Panc1 (cell line): ENCODE data around the gene PITX1. TPM values are rescaled to one million over a fixed set of nuclear protein-coding genes. Genes with fewer than 3 reads are reported as not detected.

Source experiments
- ATAC-seq: fragments of 200-7000 bp; cut with Tn5 transposase; 2 replicates; pipeline ENCODE4 v1.9.1; 2020; ENCODE audit warnings: mild to moderate bottlenecking, moderate library complexity
- BruUV-seq: library from RNA; stranded (reverse); fragments of 400-500 nt; replicated peaks from 2 replicates; lab custom pipeline; 2021; lab: Mats Ljungman, UMichigan
- CTCF ChIA-PET: fragments of 300-600 bp; sonication (Branson Sonifier 250); formaldehyde crosslinking; loops from one replicate; lab custom pipeline; 2022; ENCODE audit warnings: antibody characterized with exemption; lab: Charles Lee
- POLR2A ChIA-PET: fragments of 300-600 bp; sonication (Branson Sonifier 250); formaldehyde crosslinking; loops from one replicate; lab custom pipeline; 2022; ENCODE audit warnings: antibody characterized with exemption; lab: Charles Lee
- DNase-seq: peaks from one replicate; pipeline ENCODE4 v3.0.0-alpha.2; 2010; ENCODE audit warnings: low read depth, low spot score
- H3K27ac ChIP-seq: 2 replicates; pipeline ENCODE4 v1.5.1; 2011; ENCODE audit warnings: mild to moderate bottlenecking, low read length, inconsistent platforms
- H3K27me3 ChIP-seq: fragments of 200-500 bp; sonication (Bioruptor generic); 2 replicates; pipeline ENCODE4 v1.6.0; 2014; ENCODE audit warnings: low read length, inconsistent platforms; ENCODE audit not compliant: control insufficient read depth, insufficient read depth
- H3K36me3 ChIP-seq: fragments of 200-500 bp; sonication (Bioruptor generic); 2 replicates; pipeline ENCODE4 v1.5.1; 2014; ENCODE audit warnings: inconsistent platforms, mild to moderate bottlenecking, low read length, moderate library complexity; ENCODE audit not compliant: control insufficient read depth, insufficient read depth
- H3K4me1 ChIP-seq: 2 replicates; pipeline ENCODE4 v1.5.1; 2011; ENCODE audit warnings: inconsistent platforms, mild to moderate bottlenecking, low read length, moderate library complexity; ENCODE audit not compliant: control insufficient read depth, insufficient read depth
- H3K4me3 ChIP-seq, 2 experiments: 2 replicates each; pipeline ENCODE4 v1.5.1; 2011 to 2012; ENCODE audit warnings: low read depth in 2 of 2, low read length in 2 of 2, mild to moderate bottlenecking in 2 of 2, inconsistent platforms in 1 of 2, moderate library complexity in 1 of 2
- H3K9me3 ChIP-seq: fragments of 200-500 bp; sonication (Bioruptor generic); 2 replicates; pipeline ENCODE4 v1.5.1; 2014; ENCODE audit warnings: low read depth, mild to moderate bottlenecking, inconsistent platforms, low read length, moderate library complexity; ENCODE audit not compliant: control insufficient read depth, insufficient read depth
- CTCF ChIP-seq: fragments of 450-650 bp; IDR thresholded peaks from 2 replicates; pipeline ENCODE4 v1.5.1; 2017; ENCODE audit warnings: mild to moderate bottlenecking
- POLR2AphosphoS5 ChIP-seq: IDR thresholded peaks from 2 replicates; pipeline ENCODE4 v1.6.1; 2012; ENCODE audit warnings: mild to moderate bottlenecking, low read depth, low read length, moderate library complexity
- REST ChIP-seq, 2 experiments: IDR thresholded peaks; 2 replicates each; pipeline ENCODE4 v1.6.1; 2011 to 2012; ENCODE audit warnings: low read depth in 2 of 2, control low read depth in 1 of 2, low read length in 1 of 2, mild to moderate bottlenecking in 1 of 2, moderate library complexity in 1 of 2; ENCODE audit not compliant: insufficient read depth in 1 of 2
- SIN3A ChIP-seq: IDR thresholded peaks from 2 replicates; pipeline ENCODE4 v1.6.1; 2012; ENCODE audit warnings: low read depth, mild to moderate bottlenecking, low read length, moderate library complexity, borderline replicate concordance; ENCODE audit not compliant: insufficient read depth
- TCF7L2 ChIP-seq: IDR thresholded peaks from 2 replicates; pipeline ENCODE4 v1.6.1; 2011; ENCODE audit warnings: mild to moderate bottlenecking, low read depth, low read length, inconsistent platforms
- in situ Hi-C: cut with HindIII; loops from 2 replicates; pipeline ENCODE4 v1.10.0; 2016; ENCODE audit warnings: low sequenced_read_pairs, low pct_unique_long_range_greater_than_20kb
- intact Hi-C: fragments of 100-400 bp; cut with micrococcal nuclease; formaldehyde crosslinking; loops from one replicate; pipeline ENCODE4 v1.10.0; 2022; ENCODE audit not compliant: unreplicated experiment
- total RNA-seq: library from RNA; stranded (reverse); gene quantifications from one replicate; pipeline ENCODE4 v1.2.1, GENCODE V29; 2021; ENCODE audit not compliant: unreplicated experiment

The PITX1 gene
- total RNA-seq, 1 experiment from 2014 or later, result 41.5 TPM

GRCh38 chr5:135079099-135079681, 45.2 kb upstream of the PITX1 start:
- in situ Hi-C loops, result no loop called here
- no TSS peak for BruUV-seq

GRCh38 chr5:135076801-135077200, 42.8 kb upstream of the PITX1 start:
- no peaks in the 10 kb centered on the region for H3K4me1 ChIP-seq
- TF ChIP-seq CTCF (no peak), SIN3A (no peak), REST (IDR thresholded peaks at IDR 0.05; ENCODE audit: insufficient read depth in 1 of 2, low read depth in 2 of 2, low read length in 1 of 2) (no peak), POLR2AphosphoS5 (no peak), TCF7L2 (no peak)
- ATAC-seq, result no peak
- H3K9me3 ChIP-seq, result no peaks in the 10 kb centered on the region; the same call in 1 of the 2 replicates
- ChIA-PET CTCF (interaction anchor here (0.6 kb wide), 1 partner anchor 91 kb away, joined by 9 read pairs; no protein-coding TSS in a partner anchor), POLR2A (no interaction called here)
- intact Hi-C loops, result no loop called here
- H3K36me3 ChIP-seq, result no peaks in the 10 kb centered on the region
- H3K27ac ChIP-seq, result no peak overlapping the region
- no peak overlapping the region for H3K4me3 ChIP-seq
- no peaks in the 10 kb centered on the region for H3K27me3 ChIP-seq
- in situ Hi-C loops, result no loop called here
- no peak for DNase-seq
- BruUV-seq, result no TSS peak

More at GRCh38 chr5:135079099-135079681, 45.2 kb upstream of the PITX1 start:
- no peak for ATAC-seq
- no peaks in the 10 kb centered on the region; the same call in 1 of the 2 replicates for H3K9me3 ChIP-seq
- no peak overlapping the region for H3K4me3 ChIP-seq
- no peaks in the 10 kb centered on the region for H3K36me3 ChIP-seq
- no peak for TF ChIP-seq CTCF
- no peaks in the 10 kb centered on the region for H3K4me1 ChIP-seq
- H3K27me3 ChIP-seq, result no peaks in the 10 kb centered on the region
- intact Hi-C loops, result no loop called here
- CTCF ChIA-PET, result no interaction called here
- no peak overlapping the region for H3K27ac ChIP-seq
- no peak for DNase-seq
- POLR2A ChIA-PET, result no interaction called here
